HCT116 (cell line): ENCODE data around the gene GALNT18.

ENCODE experiments used
- CTCF ChIP-seq, 3 experiments: fragments of 200-600 bp in 1 of 3; sonication (generic) in 1 of 3; IDR thresholded peaks in 2 of 3; conservative IDR thresholded peaks in 1 of 3; 2 replicates each; pipeline ENCODE4 v1.5.1; 2012 to 2017; ENCODE audit warnings: low read depth in 2 of 3, low read length in 2 of 3, antibody characterized with exemption in 1 of 3, borderline replicate concordance in 1 of 3, control low read depth in 1 of 3, mild to moderate bottlenecking in 1 of 3, mixed read lengths in 1 of 3, mixed run types in 1 of 3, moderate library complexity in 1 of 3; ENCODE audit not compliant: insufficient read depth in 1 of 3
- POLR2A ChIP-seq: IDR thresholded peaks from 2 replicates; pipeline ENCODE4 v1.7.0; 2011; ENCODE audit warnings: borderline replicate concordance; ENCODE audit not compliant: insufficient read depth, insufficient read length; ENCODE audit errors: extremely low read depth

- TF ChIP-seq CTCF (IDR thresholded peaks at IDR 0.05 in 2 of 3, conservative IDR thresholded peaks at IDR 0.05 in 1 of 3; ENCODE audit: borderline replicate concordance in 1 of 3, insufficient read depth in 1 of 3, low read depth in 2 of 3, low read length in 2 of 3): no peak
- no peak for TF ChIP-seq POLR2A
Observed at GRCh38 chr11:11476971-11477645, 144.7 kb downstream of the GALNT18 start.
